Renal pelvis (tissue), 4 donors: ENCODE measurements around the gene MTSS2. TPM values are rescaled to one million over a fixed set of nuclear protein-coding genes. Genes with fewer than 3 reads are reported as not detected.
"Not testable (repeated sequence)": the region's sequence is repeated elsewhere in the genome, so short reads cannot be mapped to it uniquely, and the experiment has no call there.

Source experiments
- DNase-seq: peaks from one replicate; pipeline ENCODE4 v3.0.0-alpha.2; 2013
- polyA plus RNA-seq, 3 donors: library from polyadenylated mRNA; unstranded; fragments of 120-200 nt; gene quantifications; one replicate each; pipeline ENCODE4 v1.2.1, GENCODE V29; 2013; ENCODE audit not compliant: insufficient read length in 3 of 3

MTSS2 gene
- polyA plus RNA-seq, 3 donors = 49.9 to 58.1 (median 55.2) TPM

DNA sequence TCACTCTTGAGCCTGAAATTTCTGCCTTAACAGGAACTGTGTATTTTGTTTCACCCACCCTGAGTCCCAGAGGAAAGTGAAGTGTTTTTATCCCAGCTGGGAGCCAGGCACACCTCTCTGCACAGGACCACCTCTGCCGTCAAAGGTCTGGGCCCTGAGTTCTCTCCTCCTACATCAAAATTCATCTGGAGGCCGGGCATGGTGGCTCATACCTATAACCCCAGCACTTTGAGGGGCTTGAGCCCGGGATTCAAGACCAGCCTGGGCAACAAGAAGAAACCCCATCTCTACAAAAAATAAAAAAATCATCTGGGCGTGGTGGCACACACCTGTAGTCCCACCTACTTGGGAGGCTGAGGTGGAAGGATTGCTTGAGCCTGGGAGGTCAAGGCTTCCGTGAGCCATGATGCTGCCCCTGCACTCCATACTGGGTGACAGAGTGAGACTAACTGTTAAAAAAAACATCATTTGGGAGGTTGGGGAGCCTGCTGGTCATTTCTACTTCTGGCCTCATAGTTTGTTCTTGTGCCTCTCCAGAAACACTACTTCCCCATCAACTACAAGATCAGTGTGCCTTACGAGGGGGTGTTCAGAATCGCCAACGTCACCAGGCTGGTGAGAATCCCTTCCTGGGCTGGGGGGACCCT lies 29.7 kb downstream of the MTSS2 start:
- no peak for DNase-seq

DNA sequence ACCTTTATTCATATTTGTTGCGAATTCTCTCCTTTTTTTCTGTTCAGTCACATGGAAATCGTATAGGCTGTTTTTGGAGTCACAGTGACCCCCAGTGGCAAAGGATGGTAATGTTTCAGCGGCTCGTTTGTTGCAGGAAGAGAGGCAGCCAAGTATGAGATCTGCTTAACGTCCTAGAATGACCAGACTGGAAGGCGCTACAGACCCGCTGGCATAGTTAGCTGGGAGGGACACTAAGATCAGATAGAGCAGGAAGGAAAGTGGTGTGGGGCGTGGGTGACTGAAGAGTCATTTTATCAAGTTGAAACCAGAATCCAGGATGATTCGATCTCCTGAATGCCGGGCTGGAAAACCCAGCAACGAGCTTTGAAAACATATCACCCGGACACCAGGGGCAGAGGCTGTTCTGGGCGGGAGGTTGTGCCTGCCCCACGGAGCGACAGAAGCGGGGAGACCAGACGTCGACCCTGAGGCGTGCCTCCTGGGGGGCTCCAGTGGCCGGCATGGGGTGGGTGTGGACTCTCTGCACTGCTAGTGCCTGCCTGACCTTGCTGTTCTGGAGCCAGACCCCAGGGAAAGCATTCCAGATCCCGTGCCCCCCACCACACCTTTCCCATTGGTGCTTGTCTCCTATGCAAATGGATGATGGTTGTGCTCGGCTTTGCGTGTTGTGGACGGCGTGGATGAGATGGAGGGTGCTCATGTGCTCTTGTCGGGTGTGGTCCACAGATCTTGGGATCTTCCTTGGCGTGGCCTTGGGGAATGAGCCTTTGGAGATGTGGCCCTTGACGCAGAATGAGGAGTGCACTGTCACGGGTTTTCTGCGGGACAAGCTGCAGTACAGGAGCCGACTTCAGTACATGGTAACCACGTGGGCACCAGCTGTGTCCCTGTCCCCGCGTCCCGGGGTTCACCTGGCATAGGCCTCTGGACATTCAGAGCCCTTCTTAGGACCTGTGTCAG lies 31.8 kb downstream of the MTSS2 start:
- DNase-seq = peak; percentile 90

DNA sequence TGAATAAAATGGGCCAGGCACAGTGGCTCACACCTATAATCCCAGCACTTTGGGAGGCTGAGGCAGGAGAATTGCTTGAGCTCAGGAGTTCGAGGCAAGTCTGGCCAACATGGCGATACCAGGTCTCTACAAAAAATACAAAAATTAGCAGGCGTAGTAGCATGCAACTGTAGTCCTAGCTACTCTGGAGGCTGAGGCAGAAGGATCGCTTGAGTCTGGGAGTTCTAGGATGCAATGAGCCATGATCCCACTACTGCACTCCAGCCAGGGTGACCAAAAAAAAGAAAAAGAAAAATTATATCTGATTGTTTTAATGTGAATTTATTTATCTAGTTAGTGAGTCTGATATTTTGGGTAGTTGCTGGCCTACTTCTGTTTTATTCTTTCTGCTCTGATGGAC lies 32.4 kb downstream of the MTSS2 start:
- no peak for DNase-seq

DNA sequence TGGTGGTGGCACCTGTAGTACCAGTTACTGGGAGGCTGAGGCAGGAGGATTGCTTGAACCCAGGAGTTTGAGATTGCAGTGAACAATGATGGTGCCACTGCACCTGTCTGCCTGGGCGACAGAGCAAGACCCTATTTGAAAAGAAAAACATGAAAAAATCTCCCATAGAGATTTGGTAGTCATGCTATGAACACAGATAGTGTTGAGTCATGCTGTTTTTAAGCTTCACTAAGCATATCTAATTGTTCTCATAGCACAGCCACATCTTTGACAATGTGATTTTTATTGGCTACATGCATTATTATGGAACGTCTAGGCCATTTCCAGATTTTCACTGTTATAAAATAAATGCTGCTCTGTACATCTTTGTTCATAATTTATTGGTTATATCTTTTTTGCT lies 33.5 kb downstream of the MTSS2 start:
- DNase-seq = no peak

DNA sequence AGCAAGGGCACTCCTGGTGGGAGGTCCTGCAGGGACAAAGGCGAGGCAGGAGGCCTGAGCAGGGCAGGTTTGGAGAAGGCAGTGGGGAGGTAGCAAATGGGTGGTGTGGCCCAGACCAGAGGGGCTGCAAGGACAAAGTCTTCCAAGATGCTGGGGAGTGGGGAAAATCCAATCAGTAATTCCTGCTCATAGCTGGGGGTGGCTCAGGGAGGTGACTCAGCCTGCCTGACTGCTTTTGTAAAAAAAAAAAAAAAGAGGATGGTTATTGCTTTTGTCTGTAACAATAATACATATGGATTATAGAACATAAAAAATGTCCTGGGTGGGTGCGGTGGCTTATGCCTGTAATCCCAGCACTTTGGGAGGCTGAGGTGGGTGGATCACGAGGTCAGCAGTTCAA lies 34.3 kb downstream of the MTSS2 start:
- no peak for DNase-seq

DNA sequence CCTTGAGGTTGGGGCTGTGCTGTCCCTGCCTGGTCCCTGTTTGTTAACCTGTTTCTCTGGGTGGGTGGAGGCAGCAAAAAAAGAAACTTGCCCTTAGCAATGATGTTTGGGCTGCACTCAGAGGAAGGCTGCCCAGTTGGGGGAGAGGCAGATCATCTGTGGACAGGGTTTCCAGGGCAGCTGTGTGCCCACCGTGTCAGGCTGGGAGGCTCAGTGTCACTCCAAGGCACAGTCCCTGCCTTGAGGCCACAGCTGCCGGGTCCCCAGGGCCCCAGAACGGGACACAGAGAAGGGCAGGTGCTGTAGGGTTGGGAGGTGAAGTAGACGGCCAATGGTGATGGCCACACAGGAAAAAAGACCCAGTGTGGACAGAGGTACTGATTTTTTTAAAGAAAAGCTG lies 35.6 kb downstream of the MTSS2 start:
- DNase-seq = no peak

DNA sequence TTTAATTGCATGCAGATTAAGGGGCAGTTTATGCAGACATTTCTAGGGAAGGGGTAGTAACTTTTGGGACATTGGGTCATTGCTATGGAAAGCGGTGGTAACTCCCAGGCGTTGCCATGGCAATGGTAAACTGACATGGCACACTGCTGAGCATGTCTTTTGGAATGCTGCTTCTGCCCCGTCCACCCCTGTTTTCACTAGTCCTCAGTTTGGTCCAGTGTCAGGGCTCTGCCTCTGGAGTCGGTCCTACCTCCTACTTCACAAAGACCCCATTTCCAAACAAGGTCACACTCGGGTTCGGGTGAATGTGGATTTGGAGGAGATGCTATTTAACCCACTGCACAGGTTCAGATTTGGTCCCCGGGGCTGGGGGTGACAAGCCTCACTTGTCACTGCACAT lies 36.6 kb downstream of the MTSS2 start:
- DNase-seq = no peak

DNA sequence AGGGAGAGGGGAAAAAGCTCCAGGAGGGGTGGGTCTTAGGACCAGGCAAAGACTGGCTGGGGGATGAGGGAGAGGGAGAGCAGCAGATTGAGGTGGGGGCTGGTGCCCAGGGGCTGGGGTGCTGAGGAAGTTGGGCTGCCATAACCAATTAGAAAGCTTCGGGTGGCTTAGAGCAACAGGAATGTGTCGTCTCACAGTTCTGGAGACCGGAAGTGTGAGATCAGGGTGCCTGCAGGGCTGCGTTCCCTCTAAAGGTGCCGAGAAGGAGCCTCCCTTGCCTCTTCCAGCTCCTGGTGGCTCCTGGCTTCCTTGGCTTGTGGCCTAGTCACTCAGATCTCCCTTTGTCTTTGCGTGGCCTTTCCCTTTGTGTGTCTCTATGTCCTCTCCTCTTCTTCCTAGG lies 37.2 kb downstream of the MTSS2 start:
- DNase-seq = no peak

DNA sequence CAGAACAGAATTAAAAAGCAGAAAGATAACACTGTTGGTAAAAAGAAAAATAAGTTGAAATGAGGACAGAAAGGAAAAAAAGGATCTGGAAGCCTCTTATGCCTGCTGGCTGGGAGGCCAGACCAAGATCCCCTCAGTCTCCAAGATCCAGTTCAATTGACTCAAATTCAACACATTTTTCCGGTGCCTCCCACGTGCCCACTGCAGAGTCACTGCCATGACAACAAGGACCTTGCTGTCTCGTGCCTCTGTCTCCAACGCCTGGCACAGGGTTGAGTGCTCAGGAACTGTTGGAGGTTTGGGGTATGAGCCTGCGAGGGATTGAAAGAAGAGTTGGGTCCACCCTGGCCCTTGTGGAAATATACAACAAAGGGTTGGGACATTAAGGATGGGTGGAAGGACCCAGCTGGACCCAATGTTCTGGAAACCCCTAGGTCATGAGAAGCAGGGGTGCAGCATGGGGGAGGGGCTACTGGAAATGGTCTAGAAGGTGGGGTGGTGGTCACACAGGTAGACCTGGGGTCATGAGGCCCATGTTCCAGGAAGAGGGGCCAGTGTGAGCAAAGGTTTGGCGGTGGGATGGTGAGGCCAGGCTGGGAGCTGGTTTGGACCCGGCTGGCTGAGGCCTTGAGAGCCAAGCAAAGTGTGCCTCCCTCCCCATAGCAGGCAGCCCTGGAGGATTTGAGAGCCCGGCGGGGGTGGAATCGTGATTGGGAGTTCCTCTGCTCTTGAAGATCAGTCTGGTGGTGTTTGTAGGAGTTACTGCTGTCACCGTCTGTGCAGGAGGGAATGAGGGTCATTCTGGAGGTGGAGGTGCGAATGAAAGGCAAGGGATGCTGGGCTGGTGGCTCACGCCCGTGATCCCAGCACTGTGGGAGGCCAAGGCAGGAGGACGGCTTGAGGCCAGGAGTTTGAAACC lies 38.2 kb downstream of the MTSS2 start:
- no peak for DNase-seq

DNA sequence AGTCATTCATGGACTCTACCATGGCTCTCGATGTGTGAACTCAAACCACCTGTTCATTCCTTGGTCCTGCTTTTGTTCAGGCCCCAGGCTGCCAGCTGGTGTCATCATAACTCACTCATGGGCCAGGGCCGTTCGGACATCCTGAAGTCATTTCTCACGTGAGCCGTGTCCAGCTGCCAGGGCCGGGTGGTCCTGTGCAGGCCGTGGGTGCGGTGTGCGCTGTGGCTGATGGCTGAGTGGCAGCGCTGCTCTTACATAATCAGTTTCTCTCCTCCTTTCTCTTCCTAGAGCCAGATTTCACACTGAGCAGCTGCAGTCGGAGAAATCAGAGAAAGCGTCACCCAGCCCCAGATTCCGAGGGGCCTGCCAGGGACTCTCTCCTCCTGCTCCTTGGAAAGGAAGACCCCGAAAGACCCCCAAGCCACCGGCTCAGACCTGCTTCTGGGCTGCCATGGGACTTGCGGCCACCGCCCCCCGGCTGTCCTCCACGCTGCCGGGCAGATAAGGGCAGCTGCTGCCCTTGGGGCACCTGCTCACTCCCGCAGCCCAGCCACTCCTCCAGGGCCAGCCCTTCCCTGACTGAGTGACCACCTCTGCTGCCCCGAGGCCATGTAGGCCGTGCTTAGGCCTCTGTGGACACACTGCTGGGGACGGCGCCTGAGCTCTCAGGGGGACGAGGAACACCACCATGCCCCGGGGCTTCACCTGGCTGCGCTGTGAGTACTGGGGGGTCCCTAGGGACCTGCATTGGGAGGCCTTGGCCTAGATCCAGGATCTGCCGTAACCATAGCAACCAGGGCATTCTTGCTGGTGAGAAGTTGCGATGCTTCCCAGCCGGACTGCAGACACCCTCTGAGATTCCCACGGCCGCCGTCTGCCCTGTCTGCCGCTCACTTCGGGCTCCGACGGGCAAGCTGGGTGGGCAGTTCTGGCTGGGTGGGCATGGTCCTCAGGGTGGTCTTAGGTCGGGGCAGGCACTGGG lies 39.3 kb downstream of the MTSS2 start, which contains the start of gene IL34:
TSS of gene IL34 (plus strand) at position 300 of the 982 bp plus-strand sequence. CDS start at position 689, 389 bp downstream.
- DNase-seq = no peak

DNA sequence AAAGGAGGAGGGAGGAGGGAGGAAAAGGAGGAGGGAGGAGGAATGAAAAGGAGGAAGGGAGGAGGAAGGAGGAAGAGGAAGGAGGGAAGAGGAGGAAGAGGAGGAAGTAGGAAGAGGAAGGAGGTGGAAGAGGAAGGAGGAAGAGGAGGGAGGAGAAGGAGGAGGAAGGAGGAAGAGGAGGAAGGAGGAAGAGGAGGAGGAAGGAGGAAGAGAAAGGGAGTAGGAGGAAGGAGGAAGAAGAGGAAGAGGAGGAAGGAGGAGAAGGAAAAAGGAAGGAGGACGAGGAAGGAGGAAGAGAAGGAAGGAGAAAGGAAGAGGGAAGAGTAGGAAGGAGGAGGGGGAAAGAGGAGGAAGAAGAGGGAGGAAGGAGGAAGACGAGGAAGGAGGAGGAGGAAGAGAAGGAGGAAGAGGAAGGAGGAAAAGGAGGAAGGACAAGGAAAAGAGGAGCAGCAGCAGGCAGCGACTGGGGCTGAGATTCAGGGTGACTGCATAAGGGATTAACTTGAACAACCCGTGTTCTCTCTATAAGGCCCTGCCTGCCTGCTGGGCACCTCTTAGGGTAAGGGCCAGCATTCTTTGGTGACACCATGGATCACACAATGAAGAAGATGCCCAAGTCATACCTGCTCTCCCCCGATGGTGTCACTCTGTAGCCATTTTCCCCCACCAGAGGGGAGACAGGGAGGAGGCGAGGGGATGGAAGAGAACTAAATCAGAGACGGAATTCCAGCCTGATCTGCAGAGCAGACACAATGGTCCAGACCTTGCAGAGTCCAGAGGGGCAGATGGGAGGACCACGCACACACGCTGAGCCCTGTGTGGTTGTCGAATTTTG lies 40.9 kb downstream of the MTSS2 start:
- DNase-seq = no peak

DNA sequence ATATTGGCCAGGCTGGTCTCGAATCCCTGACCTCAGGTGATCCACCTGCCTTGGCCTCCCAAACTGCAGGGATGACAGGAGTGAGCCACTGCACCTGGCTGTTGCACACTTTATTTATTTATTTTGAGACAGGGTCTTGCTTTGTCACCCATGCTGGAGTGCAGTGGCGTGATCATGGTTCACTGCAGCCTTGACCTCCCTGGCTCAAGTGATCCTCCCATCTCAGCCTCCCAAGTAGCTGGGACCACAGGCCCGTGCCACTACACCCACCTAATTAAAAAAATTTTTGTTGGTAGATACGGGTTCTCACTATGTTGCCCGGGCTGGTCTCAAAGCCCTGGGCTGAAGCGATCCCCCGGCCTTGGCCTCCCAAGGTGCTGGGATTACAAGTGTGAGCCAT lies 42.6 kb downstream of the MTSS2 start:
- not testable (repeated sequence) for DNase-seq

DNA sequence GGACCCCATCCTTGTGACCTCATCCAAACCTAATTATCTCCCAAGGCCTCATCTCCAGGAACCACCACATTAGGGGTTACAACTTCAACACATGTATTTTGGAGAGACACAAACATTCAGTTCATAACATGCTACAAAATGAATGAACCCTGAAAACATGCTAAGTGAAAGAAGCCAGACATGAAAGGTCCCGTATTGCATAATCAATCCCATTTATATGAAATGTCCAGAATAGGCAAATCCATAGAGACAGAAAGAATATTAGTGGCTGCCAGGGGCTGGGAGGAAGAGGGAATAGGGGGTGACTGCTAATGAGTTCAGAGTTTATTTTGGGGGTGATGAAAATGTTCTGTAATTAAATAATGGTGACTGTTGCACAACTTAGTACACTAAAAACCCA lies 43.2 kb downstream of the MTSS2 start:
- no peak for DNase-seq

DNA sequence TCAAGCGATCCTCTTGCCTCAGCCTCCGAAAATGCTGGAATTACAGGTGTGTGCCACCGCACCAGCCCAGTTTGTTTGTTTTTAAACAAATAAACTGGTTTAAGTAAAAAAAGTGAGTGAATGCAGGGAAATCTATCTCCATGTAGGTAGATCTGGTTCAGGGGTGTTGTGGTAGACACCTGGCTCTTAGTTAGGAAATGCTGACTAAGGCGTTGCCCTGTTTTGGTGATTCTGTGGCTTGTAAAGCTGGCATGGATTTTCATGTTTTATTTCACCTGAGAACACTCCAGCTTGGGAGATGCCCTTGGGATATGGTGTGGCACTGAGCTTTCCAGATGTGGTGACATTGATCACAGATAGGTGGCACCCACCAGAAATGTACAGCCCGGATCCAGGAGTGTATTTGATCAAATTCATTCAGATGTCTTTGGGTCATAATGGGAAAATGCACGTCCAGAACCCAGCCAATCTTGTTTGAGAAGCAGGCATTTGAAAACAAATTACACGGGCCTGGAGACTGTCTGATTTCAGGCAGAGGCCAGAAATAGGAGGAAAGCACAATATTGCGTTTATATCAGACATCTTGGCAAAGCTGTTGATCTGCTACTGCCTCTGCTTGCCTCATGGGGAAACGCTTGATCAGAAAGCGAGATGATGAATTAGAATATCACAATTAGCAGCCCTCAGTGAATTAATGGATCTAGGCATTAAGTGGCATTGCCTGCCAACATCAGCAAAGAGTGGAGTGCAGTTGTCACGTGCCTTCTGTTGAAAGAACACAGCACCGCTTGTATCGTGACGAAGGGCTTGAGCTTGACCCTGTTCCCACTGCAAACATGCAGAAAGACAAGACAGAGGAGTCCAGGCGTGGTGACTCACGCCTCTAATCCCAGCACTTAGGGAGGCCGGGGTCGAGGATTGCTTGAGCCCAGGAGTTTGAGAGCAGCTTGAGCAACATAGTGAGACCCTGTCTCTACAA lies 46.8 kb downstream of the MTSS2 start:
- no peak for DNase-seq
